HUES6 (cell line): ENCODE results near the gene BRICD5.
A peak's percentile ranks its signal among the peaks of the same experiment; 100 is the strongest.

Experiments
- H3K27ac ChIP-seq: 2 replicates; pipeline ENCODE4 v1.7.0; 2013; ENCODE audit warnings: low read depth, mild to moderate bottlenecking, low read length, inconsistent platforms
- H3K27me3 ChIP-seq: 2 replicates; pipeline ENCODE4 v1.6.1; 2013; ENCODE audit warnings: low read length; ENCODE audit not compliant: control insufficient read depth, insufficient read depth
- H3K36me3 ChIP-seq: 2 replicates; pipeline ENCODE4 v1.6.1; 2013; ENCODE audit warnings: low read length; ENCODE audit not compliant: control insufficient read depth, insufficient read depth
- H3K4me1 ChIP-seq: 2 replicates; pipeline ENCODE4 v1.6.1; 2013; ENCODE audit warnings: low read length; ENCODE audit not compliant: control insufficient read depth, insufficient read depth
- H3K4me3 ChIP-seq: 2 replicates; pipeline ENCODE4 v1.5.1; 2013; ENCODE audit warnings: low read depth, low read length
- H3K9ac ChIP-seq: one replicate; pipeline ENCODE4 v1.6.1; 2013; ENCODE audit warnings: mild to moderate bottlenecking, low read length
- H3K9me3 ChIP-seq: 2 replicates; pipeline ENCODE4 v1.6.1; 2013; ENCODE audit warnings: low read depth, low read length; ENCODE audit not compliant: control insufficient read depth, insufficient read depth

Gene BRICD5

GRCh38 chr16:2229632-2230250, 19.1 kb upstream of the BRICD5 start:
- H3K27me3 ChIP-seq, result no peaks in the 10 kb centered on the region
- peaks cover 69% of the 10 kb centered on the region for H3K36me3 ChIP-seq
- H3K9me3 ChIP-seq, result no peaks in the 10 kb centered on the region
- H3K4me1 ChIP-seq, result no peaks in the 10 kb centered on the region
- H3K9ac ChIP-seq, result no peak overlapping the region
- H3K4me3 ChIP-seq, result no peak overlapping the region
- H3K27ac ChIP-seq, result no peak overlapping the region

DNA sequence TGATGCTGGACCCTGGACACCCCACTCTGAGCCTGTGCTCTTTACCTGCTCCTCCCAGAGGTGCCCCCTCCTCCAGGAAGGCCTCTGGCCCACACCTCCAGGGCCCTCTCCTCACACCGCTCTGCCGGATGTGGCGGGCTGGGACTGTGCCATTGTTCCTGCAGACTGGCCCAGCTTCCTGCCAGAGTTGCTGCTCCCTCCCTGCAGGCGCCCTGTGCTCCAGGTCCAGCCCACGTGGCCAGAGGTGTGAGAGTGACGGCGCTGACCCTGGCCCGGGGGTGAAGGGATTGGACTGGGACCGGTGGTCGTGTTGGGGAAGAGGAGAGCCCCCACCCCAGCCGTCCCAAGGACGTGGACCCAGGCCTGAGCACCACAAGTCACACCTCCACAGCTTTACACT, 18.4 kb upstream of the BRICD5 start:
- Histone ChIP-seq H3K9me3 (no peaks in the 10 kb centered on the region), H3K4me1 (no peaks in the 10 kb centered on the region), H3K27me3 (no peaks in the 10 kb centered on the region), H3K9ac (no peak overlapping the region), H3K36me3 (peaks cover 63% of the 10 kb centered on the region), H3K4me3 (no peak overlapping the region), H3K27ac (no peak overlapping the region)

DNA sequence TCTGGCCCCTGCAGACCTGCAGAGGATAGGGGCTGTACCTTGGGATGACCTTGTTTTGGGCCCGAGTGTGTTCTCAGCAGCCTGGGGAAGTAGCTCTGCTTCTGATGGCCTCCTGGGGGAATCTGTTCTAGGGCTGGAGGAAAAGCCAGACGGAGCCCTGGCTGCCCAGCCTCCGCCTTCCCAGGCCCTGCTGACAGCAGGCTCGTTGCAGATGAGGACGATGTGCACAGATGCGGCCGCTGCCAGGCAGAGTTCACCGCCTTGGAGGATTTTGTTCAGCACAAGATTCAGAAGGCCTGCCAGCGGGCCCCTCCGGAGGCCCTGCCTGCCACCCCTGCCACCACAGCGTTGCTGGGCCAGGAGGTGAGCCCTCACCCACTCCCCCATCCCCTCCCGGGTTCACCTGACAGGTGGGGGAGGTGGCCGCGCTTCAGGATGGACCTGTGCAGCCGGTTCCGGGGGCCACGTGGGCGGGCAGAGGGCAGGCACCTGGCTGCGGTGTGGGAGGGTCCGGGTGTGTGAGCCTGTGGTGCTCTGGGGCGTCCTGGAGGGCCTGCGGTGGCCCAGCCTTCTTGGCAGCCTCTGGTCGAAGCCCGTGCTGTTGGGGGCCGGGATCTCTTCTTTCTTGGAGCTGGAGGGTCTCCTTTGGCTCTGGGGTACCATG, 17.6 kb upstream of the BRICD5 start:
- Histone ChIP-seq H3K27ac (no peak overlapping the region), H3K9ac (no peak overlapping the region), H3K4me3 (no peak overlapping the region), H3K27me3 (no peaks in the 10 kb centered on the region), H3K9me3 (no peaks in the 10 kb centered on the region), H3K36me3 (peaks cover 55% of the 10 kb centered on the region), H3K4me1 (no peaks in the 10 kb centered on the region)

DNA sequence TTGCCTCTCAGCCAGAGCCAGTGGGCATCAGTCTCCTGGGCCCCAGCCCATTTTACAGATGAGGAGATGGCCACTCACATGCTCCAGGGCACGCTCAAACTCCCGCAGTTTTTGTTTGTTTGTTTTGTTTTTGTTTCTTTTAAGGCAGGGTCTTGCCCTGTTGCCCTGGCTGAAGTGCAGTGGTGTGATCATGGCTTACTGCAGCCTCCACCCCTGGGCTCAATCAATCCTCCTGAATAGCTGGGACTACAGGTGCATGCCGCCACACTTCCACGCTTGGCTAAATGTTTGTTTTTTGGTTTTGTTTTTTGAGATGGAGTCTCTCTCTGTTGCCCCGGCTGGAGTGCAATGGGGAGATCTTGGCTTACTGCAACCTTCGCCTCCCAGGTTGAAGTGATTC, 16.3 kb upstream of the BRICD5 start:
- Histone ChIP-seq H3K4me3 (no peak overlapping the region), H3K9ac (no peak overlapping the region), H3K4me1 (no peaks in the 10 kb centered on the region), H3K36me3 (peaks cover 42% of the 10 kb centered on the region), H3K9me3 (no peaks in the 10 kb centered on the region), H3K27me3 (no peaks in the 10 kb centered on the region), H3K27ac (no peak overlapping the region)

DNA sequence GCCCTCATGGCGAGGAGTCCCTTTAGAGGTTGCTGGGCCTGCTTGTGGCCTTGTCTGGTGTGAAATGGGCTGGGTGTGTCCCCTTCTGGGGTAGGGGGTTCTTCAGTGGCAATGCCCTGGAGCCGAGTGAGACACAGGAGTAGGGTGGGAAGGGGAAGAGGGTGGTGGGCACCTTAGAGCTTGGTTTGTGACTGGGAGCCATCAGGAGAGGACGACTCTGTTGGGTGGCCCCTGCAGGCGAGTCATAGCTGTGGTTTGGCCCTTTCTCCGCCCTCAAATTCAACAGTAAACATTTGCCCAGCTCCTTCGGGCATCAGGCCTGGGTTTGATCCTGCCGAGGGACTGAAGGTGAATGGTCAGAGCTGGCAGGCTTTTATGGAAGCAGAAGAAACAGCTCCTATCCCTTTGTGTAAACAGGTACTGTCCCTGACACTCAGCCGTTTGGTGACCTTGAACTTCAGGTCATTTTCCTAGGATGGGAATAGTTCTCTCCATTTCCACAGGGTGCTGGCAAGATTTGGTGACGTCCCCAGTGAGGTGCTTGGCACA, 15.7 kb upstream of the BRICD5 start:
- Histone ChIP-seq H3K9ac (no peak overlapping the region), H3K4me3 (no peak overlapping the region), H3K27me3 (no peaks in the 10 kb centered on the region), H3K4me1 (no peaks in the 10 kb centered on the region), H3K36me3 (peaks cover 36% of the 10 kb centered on the region), H3K27ac (no peak overlapping the region), H3K9me3 (no peaks in the 10 kb centered on the region)

DNA sequence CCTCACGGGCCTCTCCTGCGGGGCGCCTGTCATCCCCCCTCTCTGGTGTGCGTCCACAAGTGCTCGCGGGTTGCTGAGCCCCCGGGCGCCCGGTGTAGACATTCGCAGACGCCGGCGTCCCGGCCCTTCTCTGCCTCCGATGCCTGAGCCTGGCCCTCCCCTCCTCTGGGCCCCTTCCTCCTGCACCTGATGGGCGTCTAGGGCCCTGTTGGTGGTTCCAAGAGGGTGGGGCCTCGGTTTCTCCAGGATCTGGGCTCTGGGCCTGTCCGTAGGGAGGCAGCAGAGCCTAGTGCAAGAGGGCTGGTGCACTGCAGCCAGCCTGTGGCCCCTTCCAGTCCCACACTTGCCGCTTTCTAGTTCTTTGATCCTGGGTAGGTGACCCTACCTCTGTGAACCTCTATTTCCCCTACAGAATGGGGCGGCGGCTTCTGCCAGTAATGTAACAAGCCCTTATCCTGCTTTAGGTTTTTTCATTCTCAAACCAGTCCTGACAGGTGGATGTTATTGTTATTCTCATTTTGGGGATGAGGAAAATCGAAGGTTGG, 13.4 kb upstream of the BRICD5 start:
- H3K9me3 ChIP-seq, result no peaks in the 10 kb centered on the region
- H3K27ac ChIP-seq, result peak overlapping the region; percentile 80
- H3K4me1 ChIP-seq, result no peaks in the 10 kb centered on the region
- H3K4me3 ChIP-seq, result peak overlapping the region; percentile 93
- H3K27me3 ChIP-seq, result no peaks in the 10 kb centered on the region
- H3K36me3 ChIP-seq, result peaks cover 13% of the 10 kb centered on the region
- peak overlapping the region; percentile 93 for H3K9ac ChIP-seq

DNA sequence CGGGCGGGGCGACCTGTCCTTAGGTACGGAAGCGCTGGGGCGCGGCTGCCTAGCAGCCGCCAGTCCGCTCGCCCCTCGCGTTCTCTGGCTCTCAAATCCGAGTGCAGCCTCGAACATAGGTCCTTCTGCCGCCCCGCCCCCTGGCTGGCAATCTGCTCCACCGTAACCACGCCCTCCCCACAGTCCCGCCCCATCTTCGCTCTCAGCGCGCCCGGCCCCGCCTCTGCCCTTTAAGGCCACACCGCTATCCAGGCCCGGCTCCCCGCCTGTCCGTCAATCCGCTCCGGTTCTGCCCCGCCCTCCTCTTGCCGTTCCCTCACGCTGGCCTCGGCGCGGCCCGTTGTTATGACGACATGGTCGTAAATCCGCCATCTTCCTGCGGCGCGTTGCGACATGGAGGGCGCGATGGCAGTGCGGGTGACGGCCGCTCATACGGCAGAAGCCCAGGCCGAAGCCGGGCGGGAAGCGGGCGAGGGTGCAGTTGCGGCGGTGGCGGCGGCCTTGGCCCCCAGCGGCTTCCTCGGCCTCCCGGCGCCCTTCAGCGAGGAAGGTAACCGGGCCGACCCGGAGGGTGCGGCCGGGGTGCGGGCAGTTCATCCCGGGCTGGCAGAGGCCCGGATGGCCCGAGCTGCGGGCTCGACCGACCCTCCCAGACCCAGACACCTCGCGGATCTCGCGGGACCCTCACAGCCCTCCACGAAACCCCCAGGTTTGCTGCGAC, 12.7 kb upstream of the BRICD5 start, which contains the start of gene E4F1:
E4F1 (plus strand) TSS at position 371 of the 721 bp plus-strand sequence; CDS start at position 394, 23 bp downstream.
- H3K36me3 ChIP-seq, result peaks cover 7% of the 10 kb centered on the region; the same call in 1 of the 2 replicates

DNA sequence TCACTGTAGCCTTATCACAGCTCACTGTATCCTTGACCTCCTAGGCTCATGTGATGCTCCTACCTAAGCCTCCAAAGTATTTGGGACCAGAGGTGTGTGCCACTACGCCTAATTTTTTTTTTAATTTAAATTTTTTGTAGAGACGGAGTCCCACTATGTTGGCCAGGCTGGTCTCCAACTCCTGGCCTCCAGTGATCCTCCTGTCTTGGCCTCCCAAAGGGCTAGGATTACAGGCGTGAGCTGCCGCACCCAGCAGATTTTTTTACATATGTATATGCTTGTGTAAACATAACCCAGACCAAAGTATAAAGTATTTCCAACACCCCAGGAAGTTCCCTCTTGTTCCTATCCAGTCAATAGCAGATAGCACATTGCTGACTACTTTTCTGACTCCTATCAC, 5.7 kb upstream of the BRICD5 start:
- H3K36me3 ChIP-seq, result peaks cover 21% of the 10 kb centered on the region
- no peaks in the 10 kb centered on the region for H3K9me3 ChIP-seq
- peak overlapping the region; percentile 47; the same call in 1 of the 2 replicates for H3K4me3 ChIP-seq
- no peak overlapping the region for H3K27ac ChIP-seq
- H3K27me3 ChIP-seq, result no peaks in the 10 kb centered on the region
- H3K9ac ChIP-seq, result no peak overlapping the region
- peaks cover 14% of the 10 kb centered on the region for H3K4me1 ChIP-seq

More for the DNA sequence above, 12.7 kb upstream of the BRICD5 start, which contains the start of gene E4F1:
- peak within 1 kb of the TSS; percentile 93 for H3K4me3 ChIP-seq
- H3K27me3 ChIP-seq, result no peaks in the 10 kb centered on the region
- H3K4me1 ChIP-seq, result no peaks in the 10 kb centered on the region
- H3K27ac ChIP-seq, result peak within 1 kb of the TSS; percentile 80
- no peaks in the 10 kb centered on the region for H3K9me3 ChIP-seq
- peak within 1 kb of the TSS; percentile 93 for H3K9ac ChIP-seq

GRCh38 chr16:2214719-2214968, 4.0 kb upstream of the BRICD5 start, which contains the start of gene PGP:
Gene PGP, minus strand, starts transcription at chr16:2214840. Its CDS starts 63 bp downstream, at chr16:2214777.
- Histone ChIP-seq H3K4me1 (peaks cover 20% of the 10 kb centered on the region), H3K9me3 (no peaks in the 10 kb centered on the region), H3K27ac (peak within 1 kb of the TSS; percentile 91), H3K36me3 (peaks cover 23% of the 10 kb centered on the region), H3K4me3 (peak within 1 kb of the TSS; percentile 95), H3K27me3 (no peaks in the 10 kb centered on the region), H3K9ac (peak within 1 kb of the TSS; percentile 100)

- Histone ChIP-seq H3K4me1 (peaks cover 20% of the 10 kb centered on the region), H3K9ac (peak overlapping the region; percentile 98), H3K4me3 (peak overlapping the region; percentile 95), H3K27ac (peak overlapping the region; percentile 62; the same call in 1 of the 2 replicates), H3K36me3 (peaks cover 29% of the 10 kb centered on the region), H3K27me3 (no peaks in the 10 kb centered on the region), H3K9me3 (no peaks in the 10 kb centered on the region)
These were observed 3.4 kb upstream of the BRICD5 start for GRCh38 chr16:2213817-2214718.
